H1 (cell line): ENCODE measurements around the gene GNAQ. TPM values are rescaled to one million over a fixed set of nuclear protein-coding genes. Genes with fewer than 3 reads are reported as not detected.

Experiments
- SIX5 ChIP-seq: IDR thresholded peaks from 2 replicates; pipeline ENCODE4 v1.6.1; 2011; ENCODE audit warnings: mild to moderate bottlenecking, low read depth, low read length
- polyA plus RNA-seq, 7 experiments: library from polyadenylated mRNA; depleted of rRNA in 3 of 7; stranded (reverse) in 5 of 7; unstranded in 2 of 7; fragments of >200 nt in 5 of 7; fragments of 200-250 nt in 2 of 7; gene quantifications; 1 replicate in 5 of 7; 2 replicates in 1 of 7; 4 replicates in 1 of 7; pipeline versions ENCODE4 v1.2.1 to v1.2.3, GENCODE V29; 2011 to 2013; ENCODE audit warnings: missing spikeins in 2 of 7, mixed read lengths in 2 of 7
- total RNA-seq: library from RNA; stranded (reverse); fragmentation: NEBNext Ultra II Directional; extraction: Animal tissue kit (Norgen Biotek cat#: 25700); gene quantifications from 2 replicates; pipeline ENCODE4 v1.2.1, GENCODE V29; 2021
- TF ChIP-seq, protein P1 (sequence below): fragments of 300-600 bp; sonication (generic); IDR thresholded peaks from 2 replicates; pipeline ENCODE4 v1.7.1; 2012; ENCODE audit warnings: low read length, moderate library complexity, mild to moderate bottlenecking, inconsistent platforms; ENCODE audit not compliant: insufficient replicate concordance

The GNAQ gene
- total and polyA plus RNA-seq, 2 of the 8 experiments (the other 6 are each of a cell fraction or from before 2014, with no cell fraction given): 22.8 to 63.8 TPM

DNA sequence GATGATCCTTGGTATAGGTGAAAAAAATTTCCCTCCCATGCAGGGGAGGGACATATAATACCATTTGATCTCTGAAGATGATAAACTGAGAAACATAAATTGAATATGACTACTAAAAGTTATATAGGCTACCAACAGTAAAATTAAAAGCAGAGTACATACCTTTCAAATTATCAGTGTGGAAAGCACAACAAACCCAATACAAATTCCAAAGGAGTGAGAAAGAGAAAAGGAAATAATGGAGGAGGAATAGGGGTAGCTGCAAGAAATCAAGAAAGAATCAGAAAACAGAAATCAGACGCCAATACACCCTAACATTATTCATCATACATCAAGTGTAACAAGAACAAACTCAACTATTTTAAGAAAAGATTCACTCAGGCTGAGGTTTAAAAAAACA is 17.7 kb downstream of the GNAQ start (continued):
- TF ChIP-seq, protein P1, sequence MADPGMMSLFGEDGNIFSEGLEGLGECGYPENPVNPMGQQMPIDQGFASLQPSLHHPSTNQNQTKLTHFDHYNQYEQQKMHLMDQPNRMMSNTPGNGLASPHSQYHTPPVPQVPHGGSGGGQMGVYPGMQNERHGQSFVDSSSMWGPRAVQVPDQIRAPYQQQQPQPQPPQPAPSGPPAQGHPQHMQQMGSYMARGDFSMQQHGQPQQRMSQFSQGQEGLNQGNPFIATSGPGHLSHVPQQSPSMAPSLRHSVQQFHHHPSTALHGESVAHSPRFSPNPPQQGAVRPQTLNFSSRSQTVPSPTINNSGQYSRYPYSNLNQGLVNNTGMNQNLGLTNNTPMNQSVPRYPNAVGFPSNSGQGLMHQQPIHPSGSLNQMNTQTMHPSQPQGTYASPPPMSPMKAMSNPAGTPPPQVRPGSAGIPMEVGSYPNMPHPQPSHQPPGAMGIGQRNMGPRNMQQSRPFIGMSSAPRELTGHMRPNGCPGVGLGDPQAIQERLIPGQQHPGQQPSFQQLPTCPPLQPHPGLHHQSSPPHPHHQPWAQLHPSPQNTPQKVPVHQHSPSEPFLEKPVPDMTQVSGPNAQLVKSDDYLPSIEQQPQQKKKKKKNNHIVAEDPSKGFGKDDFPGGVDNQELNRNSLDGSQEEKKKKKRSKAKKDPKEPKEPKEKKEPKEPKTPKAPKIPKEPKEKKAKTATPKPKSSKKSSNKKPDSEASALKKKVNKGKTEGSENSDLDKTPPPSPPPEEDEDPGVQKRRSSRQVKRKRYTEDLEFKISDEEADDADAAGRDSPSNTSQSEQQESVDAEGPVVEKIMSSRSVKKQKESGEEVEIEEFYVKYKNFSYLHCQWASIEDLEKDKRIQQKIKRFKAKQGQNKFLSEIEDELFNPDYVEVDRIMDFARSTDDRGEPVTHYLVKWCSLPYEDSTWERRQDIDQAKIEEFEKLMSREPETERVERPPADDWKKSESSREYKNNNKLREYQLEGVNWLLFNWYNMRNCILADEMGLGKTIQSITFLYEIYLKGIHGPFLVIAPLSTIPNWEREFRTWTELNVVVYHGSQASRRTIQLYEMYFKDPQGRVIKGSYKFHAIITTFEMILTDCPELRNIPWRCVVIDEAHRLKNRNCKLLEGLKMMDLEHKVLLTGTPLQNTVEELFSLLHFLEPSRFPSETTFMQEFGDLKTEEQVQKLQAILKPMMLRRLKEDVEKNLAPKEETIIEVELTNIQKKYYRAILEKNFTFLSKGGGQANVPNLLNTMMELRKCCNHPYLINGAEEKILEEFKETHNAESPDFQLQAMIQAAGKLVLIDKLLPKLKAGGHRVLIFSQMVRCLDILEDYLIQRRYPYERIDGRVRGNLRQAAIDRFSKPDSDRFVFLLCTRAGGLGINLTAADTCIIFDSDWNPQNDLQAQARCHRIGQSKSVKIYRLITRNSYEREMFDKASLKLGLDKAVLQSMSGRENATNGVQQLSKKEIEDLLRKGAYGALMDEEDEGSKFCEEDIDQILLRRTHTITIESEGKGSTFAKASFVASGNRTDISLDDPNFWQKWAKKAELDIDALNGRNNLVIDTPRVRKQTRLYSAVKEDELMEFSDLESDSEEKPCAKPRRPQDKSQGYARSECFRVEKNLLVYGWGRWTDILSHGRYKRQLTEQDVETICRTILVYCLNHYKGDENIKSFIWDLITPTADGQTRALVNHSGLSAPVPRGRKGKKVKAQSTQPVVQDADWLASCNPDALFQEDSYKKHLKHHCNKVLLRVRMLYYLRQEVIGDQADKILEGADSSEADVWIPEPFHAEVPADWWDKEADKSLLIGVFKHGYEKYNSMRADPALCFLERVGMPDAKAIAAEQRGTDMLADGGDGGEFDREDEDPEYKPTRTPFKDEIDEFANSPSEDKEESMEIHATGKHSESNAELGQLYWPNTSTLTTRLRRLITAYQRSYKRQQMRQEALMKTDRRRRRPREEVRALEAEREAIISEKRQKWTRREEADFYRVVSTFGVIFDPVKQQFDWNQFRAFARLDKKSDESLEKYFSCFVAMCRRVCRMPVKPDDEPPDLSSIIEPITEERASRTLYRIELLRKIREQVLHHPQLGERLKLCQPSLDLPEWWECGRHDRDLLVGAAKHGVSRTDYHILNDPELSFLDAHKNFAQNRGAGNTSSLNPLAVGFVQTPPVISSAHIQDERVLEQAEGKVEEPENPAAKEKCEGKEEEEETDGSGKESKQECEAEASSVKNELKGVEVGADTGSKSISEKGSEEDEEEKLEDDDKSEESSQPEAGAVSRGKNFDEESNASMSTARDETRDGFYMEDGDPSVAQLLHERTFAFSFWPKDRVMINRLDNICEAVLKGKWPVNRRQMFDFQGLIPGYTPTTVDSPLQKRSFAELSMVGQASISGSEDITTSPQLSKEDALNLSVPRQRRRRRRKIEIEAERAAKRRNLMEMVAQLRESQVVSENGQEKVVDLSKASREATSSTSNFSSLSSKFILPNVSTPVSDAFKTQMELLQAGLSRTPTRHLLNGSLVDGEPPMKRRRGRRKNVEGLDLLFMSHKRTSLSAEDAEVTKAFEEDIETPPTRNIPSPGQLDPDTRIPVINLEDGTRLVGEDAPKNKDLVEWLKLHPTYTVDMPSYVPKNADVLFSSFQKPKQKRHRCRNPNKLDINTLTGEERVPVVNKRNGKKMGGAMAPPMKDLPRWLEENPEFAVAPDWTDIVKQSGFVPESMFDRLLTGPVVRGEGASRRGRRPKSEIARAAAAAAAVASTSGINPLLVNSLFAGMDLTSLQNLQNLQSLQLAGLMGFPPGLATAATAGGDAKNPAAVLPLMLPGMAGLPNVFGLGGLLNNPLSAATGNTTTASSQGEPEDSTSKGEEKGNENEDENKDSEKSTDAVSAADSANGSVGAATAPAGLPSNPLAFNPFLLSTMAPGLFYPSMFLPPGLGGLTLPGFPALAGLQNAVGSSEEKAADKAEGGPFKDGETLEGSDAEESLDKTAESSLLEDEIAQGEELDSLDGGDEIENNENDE: no peak
- TF ChIP-seq SIX5: no peak
